Forelimb muscle (tissue), 1 donor: ENCODE measurements around the gene BDKRB1. TPM values are rescaled to one million over a fixed set of nuclear protein-coding genes. Genes with fewer than 3 reads are reported as not detected.
A peak's percentile ranks its signal among the peaks of the same experiment; 100 is the strongest.

Experiments used
- DNase-seq: peaks from one replicate; pipeline ENCODE4 v3.0.0-alpha.2; 2013; ENCODE audit warnings: low read depth
- polyA plus RNA-seq: library from polyadenylated mRNA; unstranded; fragments of 120-200 nt; gene quantifications from one replicate; pipeline ENCODE4 v1.2.1, GENCODE V29; 2013; ENCODE audit not compliant: insufficient read length

Gene BDKRB1
- polyA plus RNA-seq, 1 donor: 0.65 TPM

DNA sequence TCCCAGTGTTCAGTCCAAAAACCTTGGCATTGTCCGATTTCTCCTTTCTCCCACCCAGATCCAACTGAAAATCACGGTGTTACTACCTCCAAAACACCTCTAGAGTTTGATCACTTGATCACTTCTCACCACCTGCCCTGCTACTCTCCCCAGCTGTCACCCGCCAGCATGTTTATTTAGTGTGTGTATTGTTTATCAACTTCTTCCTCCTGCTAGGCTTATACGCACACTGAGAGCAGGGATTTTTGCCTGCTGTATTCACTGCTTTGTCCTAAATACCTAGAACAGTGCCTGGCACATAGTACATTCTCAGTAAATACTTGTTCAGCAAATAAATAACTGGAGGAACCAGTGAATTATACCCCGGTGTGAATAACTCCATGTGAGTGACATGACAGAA lies 5.0 kb downstream of the BDKRB1 start:
- no peak for DNase-seq

DNA sequence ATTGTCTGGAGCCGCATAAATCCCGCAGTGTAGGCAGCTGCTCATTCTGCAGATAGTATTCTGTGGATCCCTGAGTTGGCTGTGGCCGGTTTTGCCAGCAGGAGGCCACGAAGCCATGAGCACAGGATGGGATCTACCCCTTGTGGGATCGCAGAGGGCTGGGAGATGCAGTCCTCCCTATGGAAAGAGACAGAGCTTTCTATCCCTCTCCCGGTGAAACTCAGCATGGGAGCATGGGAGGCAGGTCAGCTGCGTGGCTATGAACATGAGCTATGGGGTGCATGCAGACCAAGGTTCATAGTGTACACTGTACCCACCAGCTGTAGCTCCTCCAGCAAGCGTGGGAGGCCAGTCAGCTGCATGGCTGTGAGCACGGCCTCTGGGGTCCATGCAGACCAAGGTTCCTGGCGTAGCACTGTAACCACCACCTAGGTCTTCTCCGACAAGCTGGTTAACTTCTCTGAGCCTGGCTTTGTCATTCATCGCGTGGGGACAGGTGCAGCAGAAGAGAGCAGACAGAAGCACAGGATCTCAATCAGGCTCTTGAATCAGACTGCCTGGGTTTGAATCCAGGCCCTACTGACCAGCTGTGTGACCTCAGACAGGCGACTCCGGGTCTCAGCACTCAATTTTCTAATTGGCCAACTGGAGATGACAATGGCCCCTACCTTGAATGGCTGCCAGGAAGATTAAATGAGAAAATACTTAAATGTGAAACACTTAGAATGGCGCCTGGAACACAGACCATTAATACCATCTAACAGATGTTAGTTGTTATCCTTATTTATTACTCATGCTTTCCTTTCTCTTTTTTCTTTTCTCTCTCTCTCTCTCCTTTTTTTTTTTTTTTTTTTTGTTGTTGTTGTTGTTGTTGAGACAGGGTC lies 6.0 kb downstream of the BDKRB1 start:
- no peak for DNase-seq

DNA sequence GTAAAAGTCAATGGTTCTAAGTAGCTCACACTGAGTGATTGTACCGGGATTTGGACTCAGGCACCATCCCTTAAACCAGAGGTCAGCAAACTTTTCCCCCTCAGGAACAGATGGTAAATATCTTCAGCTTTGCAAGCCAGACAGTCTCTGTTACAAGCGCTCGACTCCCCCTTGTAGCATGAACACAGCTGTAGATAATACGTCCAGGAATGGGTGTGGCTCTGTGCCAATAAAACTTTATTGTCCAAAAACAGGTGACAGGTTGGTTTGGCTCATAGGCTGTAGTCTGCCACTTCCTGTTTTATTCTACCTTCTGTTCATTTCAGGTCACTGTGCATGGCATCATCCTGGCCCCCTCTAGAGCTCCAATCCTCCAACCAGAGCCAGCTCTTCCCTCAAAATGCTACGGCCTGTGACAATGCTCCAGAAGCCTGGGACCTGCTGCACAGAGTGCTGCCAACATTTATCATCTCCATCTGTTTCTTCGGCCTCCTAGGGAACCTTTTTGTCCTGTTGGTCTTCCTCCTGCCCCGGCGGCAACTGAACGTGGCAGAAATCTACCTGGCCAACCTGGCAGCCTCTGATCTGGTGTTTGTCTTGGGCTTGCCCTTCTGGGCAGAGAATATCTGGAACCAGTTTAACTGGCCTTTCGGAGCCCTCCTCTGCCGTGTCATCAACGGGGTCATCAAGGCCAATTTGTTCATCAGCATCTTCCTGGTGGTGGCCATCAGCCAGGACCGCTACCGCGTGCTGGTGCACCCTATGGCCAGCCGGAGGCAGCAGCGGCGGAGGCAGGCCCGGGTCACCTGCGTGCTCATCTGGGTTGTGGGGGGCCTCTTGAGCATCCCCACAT lies 7.6 kb downstream of the BDKRB1 start:
- no peak for DNase-seq

DNA sequence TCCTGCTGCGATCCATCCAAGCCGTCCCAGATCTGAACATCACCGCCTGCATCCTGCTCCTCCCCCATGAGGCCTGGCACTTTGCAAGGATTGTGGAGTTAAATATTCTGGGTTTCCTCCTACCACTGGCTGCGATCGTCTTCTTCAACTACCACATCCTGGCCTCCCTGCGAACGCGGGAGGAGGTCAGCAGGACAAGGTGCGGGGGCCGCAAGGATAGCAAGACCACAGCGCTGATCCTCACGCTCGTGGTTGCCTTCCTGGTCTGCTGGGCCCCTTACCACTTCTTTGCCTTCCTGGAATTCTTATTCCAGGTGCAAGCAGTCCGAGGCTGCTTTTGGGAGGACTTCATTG lies 8.2 kb downstream of the BDKRB1 start:
- DNase-seq: no peak

DNA sequence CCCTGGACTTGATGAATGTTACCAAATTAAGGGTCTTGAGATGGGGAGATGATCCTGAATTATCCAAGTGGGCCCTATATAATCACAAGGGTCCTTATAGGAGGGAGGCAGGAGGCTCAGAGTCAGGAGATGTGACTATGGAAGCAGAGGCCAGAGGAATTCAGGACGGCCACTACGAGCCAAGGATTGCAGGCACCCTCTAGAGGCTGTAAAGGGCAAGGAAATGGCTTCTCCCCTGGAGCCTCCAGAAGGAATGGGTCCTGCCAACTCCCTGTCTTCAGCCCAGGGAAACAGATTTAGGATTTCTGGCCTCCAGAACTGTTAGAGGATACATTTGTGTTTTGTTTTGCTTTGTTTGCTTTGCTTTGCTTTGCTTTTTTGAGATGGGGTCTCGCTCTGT lies 8.8 kb downstream of the BDKRB1 start:
- DNase-seq: no peak

DNA sequence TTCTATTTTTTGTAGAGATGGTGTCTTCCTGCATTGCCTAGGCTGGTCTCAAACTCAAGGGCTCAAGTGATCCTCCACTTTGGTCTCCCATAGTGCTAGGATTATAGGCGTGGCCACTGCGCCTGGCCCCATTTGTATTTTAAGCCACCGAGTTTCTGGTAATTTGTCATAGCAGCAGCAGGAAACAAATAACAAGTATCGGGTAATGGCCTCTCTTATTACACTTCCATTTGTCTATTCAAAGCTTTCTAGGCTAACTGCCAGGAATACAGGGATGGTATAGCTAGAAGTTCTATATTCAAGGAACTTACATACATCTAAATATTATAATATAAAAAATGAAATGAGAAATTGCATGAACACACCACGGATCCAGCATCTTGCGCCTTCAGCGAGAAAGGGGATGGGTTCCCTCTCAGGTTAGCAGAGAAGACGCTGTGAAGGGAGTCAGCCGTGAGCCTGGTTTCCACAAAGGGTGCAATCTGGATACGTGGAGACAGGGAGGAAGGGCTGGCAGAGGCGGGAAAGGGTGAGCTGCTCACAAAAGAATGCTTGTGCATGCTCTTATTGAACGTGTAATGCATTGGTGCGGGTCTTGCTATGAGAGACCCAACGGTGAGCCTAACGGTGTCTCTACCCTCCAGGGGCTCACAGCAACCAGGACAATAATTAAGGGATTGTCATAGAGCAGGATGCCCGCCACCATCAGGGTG lies 9.5 kb downstream of the BDKRB1 start:
- no peak for DNase-seq

DNA sequence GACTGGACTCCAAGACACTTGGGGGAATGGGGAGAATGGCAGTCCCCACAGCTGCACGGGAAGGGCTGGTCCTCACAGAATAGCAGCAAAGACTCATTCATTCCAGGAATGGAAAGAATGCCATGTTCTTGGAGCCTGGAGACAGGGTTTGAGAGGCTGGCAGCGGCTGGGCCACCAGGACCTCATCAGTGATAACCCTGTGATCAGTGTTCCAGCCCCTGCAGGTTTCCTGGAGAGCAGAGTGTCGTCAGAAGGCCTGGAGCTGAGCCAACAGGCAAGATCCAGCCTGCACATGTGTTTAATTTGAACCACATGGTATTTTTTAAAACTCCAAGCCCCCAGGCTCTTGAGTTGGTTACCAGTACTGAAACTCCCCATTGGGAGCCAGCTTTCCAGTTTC lies 11.3 kb downstream of the BDKRB1 start:
- DNase-seq: peak; percentile 25

DNA sequence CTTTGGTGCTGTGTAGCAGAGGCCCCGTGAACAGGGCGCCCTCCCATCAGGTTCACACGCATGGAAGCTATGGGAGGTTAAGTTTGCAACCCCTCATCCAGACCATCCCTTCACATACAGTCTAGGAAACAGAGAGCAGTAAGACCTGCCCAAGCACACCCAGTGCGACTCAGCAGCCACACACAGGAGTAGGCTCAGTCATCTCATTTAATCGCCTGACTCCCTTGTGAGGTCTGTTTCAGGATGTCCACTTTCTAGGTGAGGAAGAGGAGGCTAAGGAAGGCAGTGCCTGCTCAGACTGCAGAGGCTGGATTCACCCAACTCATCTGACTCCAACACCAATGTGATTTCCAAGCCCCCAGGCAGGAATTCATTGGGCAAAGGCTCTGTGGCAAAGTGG lies 11.9 kb downstream of the BDKRB1 start:
- DNase-seq: no peak

DNA sequence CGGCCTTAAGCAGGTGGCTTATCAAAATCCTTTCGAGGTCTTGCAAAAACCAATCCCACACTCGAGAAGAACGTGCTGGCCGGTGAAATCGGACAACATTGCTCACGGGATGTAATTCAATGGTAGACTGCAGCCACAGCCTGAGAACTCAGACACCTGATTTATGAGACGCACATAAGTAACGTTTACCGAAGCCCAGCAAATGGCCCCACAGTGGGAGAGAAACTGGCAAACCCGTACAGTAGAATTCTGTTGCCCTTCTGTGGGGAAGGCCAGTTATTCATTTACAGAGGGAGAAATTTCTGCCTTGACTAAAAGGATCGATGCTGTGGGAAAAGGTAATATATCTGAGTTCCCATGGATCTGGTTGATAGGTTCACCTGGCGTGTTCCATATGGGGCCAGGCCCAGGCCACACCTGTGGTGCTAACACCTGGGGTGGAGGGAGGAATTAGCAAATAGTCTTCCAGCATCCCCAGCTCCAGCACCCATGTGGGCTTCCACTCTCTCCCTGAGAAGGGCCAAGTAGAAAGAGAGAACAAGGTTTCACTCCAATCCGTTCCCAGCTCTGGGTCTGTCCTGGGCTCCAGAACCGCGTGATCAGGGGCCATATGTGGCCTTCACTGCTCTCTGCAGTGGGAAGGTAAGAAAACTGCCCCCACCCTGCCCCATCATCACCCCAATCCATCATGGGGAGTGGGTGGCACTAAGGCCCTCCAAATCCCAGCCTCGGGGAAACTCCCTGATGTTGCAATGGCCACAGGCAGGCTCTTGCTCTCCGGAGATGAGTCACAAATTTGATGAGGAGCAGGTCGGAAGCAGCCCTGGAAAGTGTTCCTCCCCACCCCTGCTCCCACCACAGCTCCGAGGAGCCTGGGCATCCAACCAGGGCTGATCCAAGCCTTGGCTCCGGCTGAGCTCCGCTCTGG lies 12.7 kb downstream of the BDKRB1 start:
- no peak for DNase-seq

DNA sequence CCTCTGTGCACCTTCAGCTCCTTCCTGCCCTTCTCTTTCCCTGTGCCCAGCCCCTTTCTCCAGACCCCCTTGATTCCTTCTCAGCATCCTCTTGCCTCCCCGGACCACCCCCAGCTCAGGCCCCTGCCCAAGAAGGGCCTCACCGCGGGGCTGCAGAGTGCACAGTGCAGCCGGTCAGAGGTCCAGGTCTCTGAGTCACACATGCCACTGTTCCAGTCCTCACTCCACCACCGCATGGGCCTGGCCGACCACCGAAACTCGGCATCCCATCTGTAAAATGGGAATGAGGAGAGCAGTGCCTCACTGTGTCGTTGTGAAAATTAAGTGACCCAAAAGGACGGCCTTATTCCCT lies 13.3 kb downstream of the BDKRB1 start:
- no peak for DNase-seq

DNA sequence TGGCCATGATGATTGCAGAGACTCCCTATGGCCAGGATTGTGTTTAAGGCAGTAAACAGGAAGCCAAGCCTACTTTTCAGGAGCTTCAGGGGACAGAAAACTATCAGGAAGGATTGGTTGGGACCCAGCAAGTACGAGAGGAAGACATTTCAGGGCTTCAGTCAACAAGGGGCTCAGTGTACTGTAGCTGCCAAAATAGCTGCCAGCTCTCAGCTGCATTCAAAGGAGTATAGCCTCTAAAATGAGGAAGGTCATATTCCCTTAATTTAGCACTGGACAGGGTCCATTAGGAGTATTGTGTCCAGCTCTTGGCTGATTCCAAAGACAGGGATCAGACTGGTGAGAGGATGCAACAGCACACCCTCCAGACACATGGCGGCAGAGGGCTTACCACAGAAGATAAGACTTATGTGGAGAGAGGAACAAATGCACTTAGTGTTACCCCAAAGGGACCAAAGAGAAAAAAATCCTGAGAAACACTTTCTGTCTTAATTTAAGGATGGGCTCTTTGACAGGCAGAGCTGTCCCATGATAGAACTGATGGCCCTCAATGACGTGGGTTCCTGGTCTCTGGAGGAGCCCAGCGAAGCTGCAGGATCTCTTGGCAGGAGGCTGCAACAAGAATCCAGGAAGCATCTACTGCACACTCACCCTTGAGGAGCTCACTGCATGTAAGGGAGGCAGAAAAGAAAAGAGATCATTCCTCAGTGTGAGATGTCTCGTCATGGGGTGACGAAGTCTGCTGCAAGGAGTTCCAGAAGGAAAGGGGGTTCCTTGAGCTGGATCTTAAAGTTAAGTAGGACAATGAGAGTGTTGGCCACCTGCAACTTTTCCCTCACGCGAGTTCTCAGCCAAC lies 14.8 kb downstream of the BDKRB1 start:
- no peak for DNase-seq

DNA sequence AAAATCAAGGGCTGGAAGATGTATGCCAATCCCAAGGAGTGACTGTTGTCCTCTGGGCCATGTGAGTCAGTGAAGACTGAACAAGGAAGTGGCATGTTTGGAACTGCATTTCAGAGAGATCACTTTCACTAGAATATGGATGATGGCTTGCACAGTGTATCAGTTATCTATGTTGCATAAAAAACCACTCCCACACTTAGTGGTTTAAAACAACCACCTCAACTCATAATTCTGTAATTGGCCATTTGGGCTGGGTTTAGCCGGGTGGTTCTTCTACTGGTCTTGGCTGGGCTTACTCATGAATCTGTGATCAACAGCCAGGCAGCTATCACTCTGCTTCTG lies 15.4 kb downstream of the BDKRB1 start:
- DNase-seq: no peak

DNA sequence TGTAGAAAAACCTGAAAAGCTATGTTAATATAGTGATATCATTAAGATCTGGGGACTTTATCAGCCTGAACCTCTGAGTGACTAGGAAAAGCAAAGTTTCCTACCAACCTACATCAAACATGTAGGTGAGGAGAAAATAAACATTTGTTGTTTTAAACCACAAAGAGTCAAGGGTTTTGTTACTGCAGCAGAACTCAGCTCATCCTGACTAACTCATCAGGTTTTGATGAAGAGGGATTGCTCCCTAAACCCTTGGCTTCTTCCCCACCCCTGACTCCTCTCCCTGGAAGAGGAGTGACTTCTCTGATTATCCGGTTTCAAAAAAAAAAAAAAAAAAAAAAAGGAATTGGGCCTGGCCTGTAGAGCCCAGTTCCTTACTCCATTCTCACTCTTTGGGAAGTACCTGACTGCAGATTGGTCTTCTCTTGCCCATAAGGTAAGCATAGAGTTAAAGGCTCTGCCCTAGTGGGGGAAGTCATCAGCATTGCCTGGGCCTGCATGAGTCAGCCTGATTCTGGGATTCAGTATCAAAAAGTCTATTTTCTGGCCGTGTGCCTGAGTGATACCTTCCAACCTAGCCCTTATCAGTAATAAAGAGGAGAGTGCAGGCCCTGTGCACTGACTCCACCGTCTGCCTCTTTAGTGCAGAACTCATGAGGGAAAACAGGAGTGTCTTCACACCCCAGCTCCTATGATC lies 16.9 kb downstream of the BDKRB1 start:
- no peak for DNase-seq

DNA sequence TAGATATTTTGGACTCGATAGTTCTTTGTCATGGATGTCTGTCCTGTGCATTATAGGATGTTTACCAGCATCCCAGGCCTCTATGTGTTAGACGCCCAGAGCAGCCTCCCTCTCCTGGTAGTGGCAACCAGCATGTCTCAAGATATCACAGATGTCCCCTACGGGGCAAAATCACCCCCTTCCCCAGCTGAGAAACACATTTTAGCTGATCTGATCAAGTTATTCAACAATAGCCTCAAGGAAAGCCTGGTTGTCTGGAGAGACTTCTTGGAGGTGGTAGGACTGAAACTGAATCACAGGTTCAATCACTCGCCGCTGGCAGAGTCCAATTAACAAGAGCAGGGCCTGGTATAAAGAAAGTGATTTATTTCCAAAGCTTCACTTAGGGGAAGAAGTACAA lies 17.6 kb downstream of the BDKRB1 start:
- no peak for DNase-seq

DNA sequence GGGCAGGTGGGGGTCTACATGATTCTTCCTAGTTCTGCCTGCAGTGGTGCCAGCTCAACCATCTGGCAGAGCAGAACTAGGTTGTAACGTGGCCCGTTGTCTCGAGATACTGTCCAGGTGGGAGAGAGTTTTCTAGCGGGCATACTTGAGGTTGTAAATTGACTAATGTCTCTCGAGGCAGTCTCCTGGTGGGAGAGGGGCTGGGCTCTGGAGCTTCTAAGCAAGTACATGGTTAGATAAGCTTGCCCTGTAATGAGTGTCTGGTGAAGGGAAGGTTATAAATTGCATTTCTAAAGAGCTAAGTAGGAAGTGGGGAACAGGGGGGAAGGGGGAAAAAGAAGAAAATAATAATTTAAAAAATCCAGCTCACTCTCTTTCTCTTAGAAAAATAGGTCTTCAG lies 18.1 kb downstream of the BDKRB1 start:
- no peak for DNase-seq

DNA sequence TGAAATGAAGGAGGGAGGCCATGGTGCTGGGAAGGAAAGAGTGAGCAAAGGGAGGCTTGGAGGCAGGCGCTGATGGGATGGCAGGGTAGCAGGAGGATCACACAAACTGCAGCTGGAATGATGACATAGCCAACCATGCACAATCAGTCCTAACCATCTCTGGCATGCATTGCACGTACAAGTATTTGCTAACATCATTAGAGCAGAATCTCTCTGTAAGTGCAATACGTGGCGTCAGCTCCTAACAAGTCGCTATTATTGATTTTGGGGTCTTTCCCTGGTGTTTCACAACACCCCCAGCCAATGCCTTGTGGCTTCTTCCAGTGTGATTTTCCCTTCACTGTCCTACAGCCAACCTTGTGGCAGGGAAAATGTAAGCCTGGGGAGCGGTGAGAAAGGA lies 18.5 kb downstream of the BDKRB1 start:
- DNase-seq: no peak

DNA sequence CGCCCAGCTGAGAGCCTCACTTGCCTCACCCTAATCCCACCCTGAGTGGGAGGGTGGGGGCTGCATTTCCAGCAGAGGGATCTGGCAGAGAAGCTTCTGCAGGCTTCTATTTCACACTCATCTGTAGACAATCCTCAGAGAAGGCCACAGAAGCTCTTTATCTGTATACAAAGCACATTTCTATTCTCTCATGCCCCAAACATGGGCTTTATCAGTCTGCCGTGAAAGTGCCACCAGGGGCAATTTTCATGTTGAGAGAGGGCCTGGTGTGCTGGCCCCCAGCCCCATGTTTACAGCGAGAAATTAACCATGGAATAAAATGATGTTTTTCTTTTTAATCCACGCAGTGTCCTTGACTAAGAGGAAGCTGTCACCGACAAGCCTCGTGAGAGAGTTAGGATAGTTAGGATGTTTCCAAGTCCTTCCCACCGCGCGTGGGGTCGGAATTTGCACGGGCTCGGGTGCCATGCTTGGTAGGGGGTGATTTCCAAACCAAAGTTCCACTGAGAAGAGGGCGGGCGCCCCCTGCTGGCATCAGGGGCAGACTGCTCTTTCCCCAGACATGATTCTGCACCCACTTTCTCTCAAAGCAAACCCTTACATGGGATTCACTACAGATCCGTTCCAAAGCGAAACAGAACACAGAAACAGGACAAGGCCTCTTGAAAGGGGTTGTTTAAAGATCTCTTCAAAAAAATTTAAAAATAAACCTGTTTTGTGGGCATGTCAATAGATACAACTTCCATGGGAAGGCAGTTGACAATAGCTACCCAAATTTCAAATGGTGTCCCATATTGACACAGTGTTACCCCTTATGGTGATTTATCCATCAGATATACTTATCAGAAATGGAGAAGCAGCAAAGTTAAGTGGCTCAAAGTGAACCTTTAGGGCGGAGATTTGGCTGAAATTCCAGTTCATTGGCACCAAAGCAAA lies 19.4 kb downstream of the BDKRB1 start:
- DNase-seq: no peak

DNA sequence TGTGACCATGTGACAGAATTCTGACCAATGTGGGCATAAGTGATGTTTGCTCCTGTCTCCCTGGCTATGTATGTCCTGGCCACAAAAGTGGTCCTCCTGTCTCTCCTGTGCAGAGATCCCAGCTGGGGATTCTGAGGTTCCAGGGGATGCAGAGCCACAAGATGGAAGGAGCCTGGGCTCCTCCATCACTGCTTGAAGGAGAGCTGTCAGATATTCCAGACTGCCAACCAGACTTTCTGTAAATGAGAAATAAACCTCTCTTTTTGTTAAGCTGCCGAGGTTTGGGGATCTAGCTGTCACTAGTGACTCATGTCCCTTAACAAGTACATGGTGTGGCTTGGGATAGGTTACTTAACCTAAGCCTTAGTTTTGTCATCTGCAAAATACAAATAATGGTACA lies 21.9 kb downstream of the BDKRB1 start:
- no peak for DNase-seq

DNA sequence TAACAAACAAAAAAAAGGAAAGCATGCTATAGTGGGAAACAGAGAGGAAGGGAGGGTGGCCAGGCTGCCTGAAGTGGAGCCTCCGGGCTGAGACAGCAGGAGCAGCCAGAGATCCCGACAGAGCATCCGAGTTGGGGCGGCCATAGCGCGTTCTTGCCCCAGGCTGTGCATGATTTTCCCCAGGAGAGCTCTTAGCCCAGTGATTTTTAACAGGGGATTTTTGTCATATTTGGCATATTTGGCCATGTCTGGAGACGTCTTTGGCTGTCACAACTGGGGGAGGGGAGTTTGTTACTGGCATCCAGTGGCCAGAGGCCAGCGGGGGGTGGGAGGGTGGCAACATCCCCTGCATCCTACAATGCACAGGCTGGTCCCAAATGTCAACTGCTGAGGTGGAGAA lies 23.6 kb downstream of the BDKRB1 start:
- no peak for DNase-seq
